Measurements from ENCODE around the gene ZNF669. TPM values are rescaled to one million over a fixed set of nuclear protein-coding genes. Genes with fewer than 3 reads are reported as not detected.

The ZNF669 gene
- polyA plus RNA-seq, 1 of the 3 experiments (the other 2 are of a cell fraction) = 3.3 TPM

- Histone ChIP-seq H3K9ac (peak within 1 kb of the TSS; percentile 93), H3K4me3 (ENCODE audit: low read depth in 2 of 2, low read length in 1 of 2) (peak within 1 kb of the TSS; percentile 80 to 86), H3K4me1 (ENCODE audit: control insufficient read depth in 1 of 2, insufficient read depth in 2 of 2, low read depth in 1 of 2, low read length in 1 of 2) (peaks cover 0 to 2% of the 10 kb centered on the region in 2 experiments; a peak in 2 of 4 replicates), H3K4me2 (peak within 1 kb of the TSS; percentile 81), H3K27me3 (ENCODE audit: insufficient read depth) (no peaks in the 10 kb centered on the region), H4K20me1 (ENCODE audit: insufficient read depth) (no peaks in the 10 kb centered on the region), H2AFZ (ENCODE audit: low read depth) (peak within 1 kb of the TSS; percentile 82), H3K9me2 (no peaks in the 10 kb centered on the region), H3K27ac (ENCODE audit: low read depth in 2 of 2, low read length in 1 of 2) (peak within 1 kb of the TSS; percentile 66 to 87), H3K9me3 (no peaks in the 10 kb centered on the region), H3F3A (replicated peaks; ENCODE audit: insufficient read depth) (no peaks in the 10 kb centered on the region), H3K79me2 (ENCODE audit: insufficient read depth) (peaks cover 36% of the 10 kb centered on the region), H3K36me3 (replicated peaks in 1 of 2; ENCODE audit: control insufficient read depth in 1 of 2, insufficient read depth in 2 of 2, low read length in 1 of 2) (peaks cover 0 to 4% of the 10 kb centered on the region in 2 experiments)
- POLR2A ChIA-PET = interaction anchor here (0.6 to 1.6 kb wide), 5 partner anchors 12 to 250 kb away, joined by 3 to 6 read pairs (median 3); no protein-coding TSS in a partner anchor
- 3% methylated on average over 18 of the region's 57 CpGs for WGBS (ENCODE audit: low lambda C conversion rate)
- TF ChIP-seq YY1 (IDR thresholded peaks at IDR 0.05; ENCODE audit: low read depth) (no peak), EP300 (IDR thresholded peaks at IDR 0.05; ENCODE audit: borderline replicate concordance in 1 of 2, low read depth in 1 of 2, low read length in 1 of 2) (no peak), CHD2 (IDR thresholded peaks at IDR 0.05; ENCODE audit: low read length, partially characterized antibody) (peak; percentile 45), FOSL2 (IDR thresholded peaks at IDR 0.05; ENCODE audit: borderline replicate concordance, low read depth) (no peak), IRF3 (IDR thresholded peaks at IDR 0.05; ENCODE audit: low read depth, low read length) (no peak), MAX (IDR thresholded peaks at IDR 0.05; ENCODE audit: low read depth) (peak; percentile 69), PBX3 (IDR thresholded peaks at IDR 0.05) (peak; percentile 97), RFX5 (IDR thresholded peaks at IDR 0.05; ENCODE audit: low read length) (peak; percentile 37; the same call in 1 of the 2 replicates), TCF12 (IDR thresholded peaks at IDR 0.05) (peak; percentile 7; the same call in 1 of the 2 replicates), MXI1 (IDR thresholded peaks at IDR 0.05; ENCODE audit: low read depth, low read length) (peak; percentile 77), ZBTB33 (IDR thresholded peaks at IDR 0.05; ENCODE audit: borderline replicate concordance, low read depth) (no peak), USF1 (IDR thresholded peaks at IDR 0.05; ENCODE audit: borderline replicate concordance, low read depth) (0 out of 2 replicates have a peak, but pooled peaks have one; percentile 31), ELF1 (IDR thresholded peaks at IDR 0.05) (peak; percentile 76), POLR2AphosphoS5 (IDR thresholded peaks at IDR 0.05; ENCODE audit: low read depth, low read length) (peak; percentile 82), GABPA (IDR thresholded peaks at IDR 0.05; ENCODE audit: low read depth) (peak; percentile 71), TAF1 (IDR thresholded peaks at IDR 0.05; ENCODE audit: borderline replicate concordance, low read depth, low read length) (peak; percentile 70), RCOR1 (IDR thresholded peaks at IDR 0.05; ENCODE audit: low read length) (peak; percentile 51; the same call in 1 of the 2 replicates), CTCF (IDR thresholded peaks at IDR 0.05) (no peak), GATA2 (CRISPR knock-in tag; IDR thresholded peaks at IDR 0.05) (peak; percentile 78), NFIC (IDR thresholded peaks at IDR 0.05; ENCODE audit: borderline replicate concordance) (no peak), USF2 (IDR thresholded peaks at IDR 0.05; ENCODE audit: borderline replicate concordance, low read depth, low read length) (peak; percentile 32; the same call in 1 of the 2 replicates), SMC3 (IDR thresholded peaks at IDR 0.05; ENCODE audit: low read depth, low read length) (peak; percentile 33; the same call in 1 of the 2 replicates), RAD21 (IDR thresholded peaks at IDR 0.05; ENCODE audit: low read length) (peak; percentile 59), FOXJ3 (CRISPR knock-in tag; IDR thresholded peaks at IDR 0.05) (no peak)
- peak; percentile 96 for DNase-seq
- CTCF ChIA-PET = interaction anchor here (0.6 to 3.1 kb wide), 6 partner anchors 11 to 171 kb away, joined by 3 to 13 read pairs (median 4); no protein-coding TSS in a partner anchor
Observed at GRCh38 chr1:247078258-247079140, 25.7 kb downstream of the ZNF669 start, which contains the start of gene ZNF670. TSS of gene ZNF670 (minus strand) at chr1:247078811. CDS start at chr1:247078596, 215 bp downstream.

Data from SK-N-SH (cell line).